Spleen (tissue), 13 donors: Measurements from ENCODE around the gene CELF3. TPM values are rescaled to one million over a fixed set of nuclear protein-coding genes. Genes with fewer than 3 reads are reported as not detected.

ENCODE experiments used
- DNase-seq: peaks from one replicate; pipeline ENCODE4 v3.0.0-alpha.2; 2020
- H3K27ac ChIP-seq, 8 donors: fragments of 200-600 bp; sonication (generic) in 7 of 8; 1 replicate in 4 of 8; 2 replicates in 4 of 8; pipeline versions ENCODE4 v1.5.0 to v1.8.0; 2016 to 2021; ENCODE audit warnings: inconsistent platforms in 4 of 8, mild to moderate bottlenecking in 4 of 8, moderate library complexity in 1 of 8
- H3K27me3 ChIP-seq, 7 donors: fragments of 200-600 bp; sonication (generic) in 6 of 7; replicated peaks in 1 of 7; 1 replicate in 4 of 7; 2 replicates in 3 of 7; pipeline versions ENCODE4 v1.5.0 to v1.8.0; 2016 to 2021; ENCODE audit warnings: inconsistent platforms in 3 of 7, mild to moderate bottlenecking in 1 of 7
- H3K36me3 ChIP-seq, 6 donors: fragments of 200-600 bp; sonication (generic) in 5 of 6; 1 replicate in 4 of 6; 2 replicates in 2 of 6; pipeline versions ENCODE4 v1.5.0 to v1.8.0; 2016 to 2021; ENCODE audit warnings: inconsistent platforms in 2 of 6
- H3K4me1 ChIP-seq, 6 donors: fragments of 200-600 bp; sonication (generic) in 5 of 6; 1 replicate in 3 of 6; 2 replicates in 3 of 6; pipeline versions ENCODE4 v1.5.0 to v1.8.0; 2016 to 2021; ENCODE audit warnings: inconsistent platforms in 3 of 6
- H3K4me3 ChIP-seq, 8 donors: fragments of 200-600 bp; sonication (generic) in 7 of 8; 1 replicate in 4 of 8; 2 replicates in 4 of 8; pipeline versions ENCODE4 v1.5.0 to v1.8.0; 2016 to 2021; ENCODE audit warnings: inconsistent platforms in 4 of 8, mild to moderate bottlenecking in 4 of 8, moderate library complexity in 2 of 8
- H3K9me3 ChIP-seq, 8 donors: fragments of 200-600 bp; sonication (generic) in 7 of 8; 1 replicate in 4 of 8; 2 replicates in 4 of 8; pipeline versions ENCODE4 v1.5.0 to v1.8.0; 2016 to 2021; ENCODE audit warnings: inconsistent platforms in 4 of 8
- POLR2A ChIP-seq, 3 donors: fragments of 450-650 bp; IDR thresholded peaks; one replicate each; pipeline ENCODE4 v1.5.1; 2017; ENCODE audit warnings: antibody characterized with exemption in 3 of 3, mild to moderate bottlenecking in 1 of 3
- POLR2AphosphoS5 ChIP-seq, 3 donors: sonication (generic); formaldehyde crosslinking; IDR thresholded peaks; one replicate each; pipeline ENCODE4 v1.5.1; 2017; ENCODE audit warnings: antibody characterized with exemption in 3 of 3
- WGBS, 5 donors: extraction: QIAGEN DNeasy Blood & Tissue Kit in 3 of 5; methylation state at CpG; one replicate each; pipeline versions ENCODE4 v1.1.5 to v1.1.7; 2013 to 2018; 5-methylcytosine and 5-hydroxymethylcytosine counted together
- intact Hi-C: fragments of 100-400 bp; cut with DNase I; formaldehyde crosslinking; loops from one replicate; pipeline ENCODE4 v1.15.0; 2023; ENCODE audit warnings: low total_unique reads
- long read RNA-seq, 2 donors: transcript quantifications; one replicate each; lab custom pipeline, GENCODE V29; 2026
- polyA plus RNA-seq, 3 donors: library from polyadenylated mRNA; stranded (reverse); fragments of 200-250 nt; gene quantifications; one replicate each; pipeline ENCODE4 v1.2.1, GENCODE V29; 2013
- total RNA-seq, 7 donors: library from RNA; depleted of rRNA in 3 of 7; stranded (reverse); fragments of >200 nt in 3 of 7; fragmentation: NEBNext Ultra II Directional in 4 of 7; extraction: Animal tissue kit (Norgen Biotek cat#: 25700) in 4 of 7; gene quantifications; one replicate each; pipeline versions ENCODE4 v1.1.0 to v1.2.1, GENCODE V29; 2016 to 2021
- TF ChIP-seq, protein P1 (sequence below), 11 experiments: fragments of 200-600 bp in 7 of 11; fragments of 450-650 bp in 4 of 11; sonication (generic) in 4 of 11; IDR thresholded peaks in 8 of 11; conservative IDR thresholded peaks in 3 of 11; 1 replicate in 7 of 11; 2 replicates in 4 of 11; pipeline versions ENCODE4 v1.4.0 to v1.8.0; 2016 to 2021; ENCODE audit warnings: antibody characterized with exemption in 11 of 11, inconsistent platforms in 4 of 11, mild to moderate bottlenecking in 1 of 11
- donor health status: healthy with polysubstance abuse.
- donor health status: DM: no; HTN: no; CAD: no; lungs with moderate emphysema.
- donor health status: DM: no; HTN: no; CAD: no.
- donor health status: Bipolar disorder and iron deficiency.
- donor health status: healthy.
- donor health status: DM: no; HTN: no; CAD: no.
- donor health status: DM: yes; HTN: yes; CAD: no.

Gene CELF3
- total RNA-seq (under 1 TPM in 1 of 7 donors, not detected in 6; 0.40 TPM), polyA plus RNA-seq (under 1 TPM in 1 of 3 donors, not detected in 2; 0.02 TPM)
- long read RNA-seq, donor 1, partial matches to known transcripts, result 0 of 1 reads
- long read RNA-seq, donor 1, other reads (novel, unspliced or antisense), result 0 of 1 reads
- long read RNA-seq, donor 2, result 0 reads

DNA sequence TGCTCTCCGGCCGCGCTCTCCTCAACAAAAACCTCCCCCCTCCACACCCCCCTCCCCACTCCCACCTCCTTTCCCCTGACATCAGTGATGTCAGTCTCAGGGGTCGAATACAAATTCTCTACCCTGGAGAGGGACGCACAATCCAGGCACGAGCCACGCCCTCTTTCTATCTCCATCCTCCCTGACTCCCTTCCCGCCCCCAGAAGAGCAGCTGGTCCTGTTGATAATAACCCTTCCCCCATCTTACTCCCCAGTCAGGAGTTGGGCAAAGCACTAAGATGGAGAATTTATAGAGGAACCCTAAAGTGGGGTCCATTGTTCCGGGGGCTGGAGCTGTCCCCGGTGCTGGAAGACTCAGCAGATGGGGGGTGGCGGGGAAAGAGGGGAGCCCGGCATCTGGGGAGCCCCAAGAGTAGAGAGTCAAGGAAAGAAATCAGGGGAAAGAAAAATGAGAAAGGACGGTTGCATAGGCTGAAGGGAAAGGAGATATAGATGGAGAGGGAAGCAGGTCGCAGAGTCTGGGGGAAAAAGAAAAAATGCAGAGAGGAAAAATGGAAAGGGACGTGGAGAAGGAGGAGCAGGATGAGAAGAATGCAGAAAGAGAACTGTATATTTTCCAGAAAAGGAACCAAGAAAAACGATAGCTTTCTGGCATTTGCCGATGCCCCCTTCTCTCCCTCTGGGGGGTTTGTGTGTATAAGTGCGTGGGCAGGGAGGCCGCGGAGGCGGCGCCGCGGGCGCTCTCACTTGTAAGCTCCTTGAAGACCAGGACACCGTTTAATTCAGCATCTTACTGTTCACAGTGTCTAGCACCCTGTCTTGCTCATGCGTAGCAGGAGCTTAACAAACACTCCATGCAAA lies at the start of gene CELF3:
TSS of gene CELF3 (minus strand) at position 33 of the 861 bp plus-strand sequence. CDS start 783 bp downstream, outside the sequence.
- Histone ChIP-seq H3K4me1 (peaks cover 6 to 42% (median 30%) of the 10 kb centered on the region in 6 donors), H3K27me3 (peaks cover 2 to 83% (median 23%) of the 10 kb centered on the region in 7 donors), H3K27ac (no peak within 1 kb of the TSS), H3K36me3 (no peaks in the 10 kb centered on the region), H3K9me3 (no peaks in the 10 kb centered on the region), H3K4me3 (peak within 1 kb of the TSS in 2 of 8 donors; percentile 1 to 6)
- no peak for DNase-seq
- TF ChIP-seq POLR2A (IDR thresholded peaks at IDR 0.05) (no peak), POLR2AphosphoS5 (IDR thresholded peaks at IDR 0.05) (no peak)
- TF ChIP-seq, protein P1, sequence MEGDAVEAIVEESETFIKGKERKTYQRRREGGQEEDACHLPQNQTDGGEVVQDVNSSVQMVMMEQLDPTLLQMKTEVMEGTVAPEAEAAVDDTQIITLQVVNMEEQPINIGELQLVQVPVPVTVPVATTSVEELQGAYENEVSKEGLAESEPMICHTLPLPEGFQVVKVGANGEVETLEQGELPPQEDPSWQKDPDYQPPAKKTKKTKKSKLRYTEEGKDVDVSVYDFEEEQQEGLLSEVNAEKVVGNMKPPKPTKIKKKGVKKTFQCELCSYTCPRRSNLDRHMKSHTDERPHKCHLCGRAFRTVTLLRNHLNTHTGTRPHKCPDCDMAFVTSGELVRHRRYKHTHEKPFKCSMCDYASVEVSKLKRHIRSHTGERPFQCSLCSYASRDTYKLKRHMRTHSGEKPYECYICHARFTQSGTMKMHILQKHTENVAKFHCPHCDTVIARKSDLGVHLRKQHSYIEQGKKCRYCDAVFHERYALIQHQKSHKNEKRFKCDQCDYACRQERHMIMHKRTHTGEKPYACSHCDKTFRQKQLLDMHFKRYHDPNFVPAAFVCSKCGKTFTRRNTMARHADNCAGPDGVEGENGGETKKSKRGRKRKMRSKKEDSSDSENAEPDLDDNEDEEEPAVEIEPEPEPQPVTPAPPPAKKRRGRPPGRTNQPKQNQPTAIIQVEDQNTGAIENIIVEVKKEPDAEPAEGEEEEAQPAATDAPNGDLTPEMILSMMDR (IDR thresholded peaks at IDR 0.05 in 8 of 11, conservative IDR thresholded peaks at IDR 0.05 in 3 of 11), result no peak
- intact Hi-C loops, result no loop called here
- 7 to 15% (median 9%) methylated on average over 25 to 27 of the region's 27 CpGs for WGBS, 5 donors

DNA sequence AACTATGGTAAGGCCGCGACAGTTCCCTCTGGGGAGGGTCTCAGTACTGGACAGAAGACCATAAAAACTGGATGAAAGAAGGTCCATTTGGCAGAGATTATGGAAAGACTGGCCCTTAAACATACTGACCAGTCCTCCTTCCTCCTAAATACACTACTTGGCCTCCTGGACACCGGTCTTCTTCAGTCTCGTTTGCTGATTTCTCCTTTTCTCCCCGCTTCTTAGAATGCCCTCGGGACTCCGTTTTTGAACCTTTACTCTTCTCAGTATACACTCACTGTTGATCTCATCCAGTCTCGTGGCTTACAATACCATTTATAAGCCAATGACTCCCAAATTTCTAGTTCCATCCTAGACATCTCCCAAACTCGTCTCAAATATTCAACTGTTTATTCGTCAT lies 47.4 kb upstream of the CELF3 start:
- peaks cover 9 to 24% (median 18%) of the 10 kb centered on the region in 6 donors for H3K4me1 ChIP-seq
- H3K4me3 ChIP-seq, result peak overlapping the region; percentile 69 to 94 (median 80)
- TF ChIP-seq, protein P1 (IDR thresholded peaks at IDR 0.05 in 8 of 11, conservative IDR thresholded peaks at IDR 0.05 in 3 of 11), result no peak
- TF ChIP-seq POLR2AphosphoS5 (IDR thresholded peaks at IDR 0.05) (no peak), POLR2A (IDR thresholded peaks at IDR 0.05) (no peak)
- 63 to 67% (median 65%) methylated on average over 10 of the region's 10 CpGs for WGBS, 5 donors
- H3K27me3 ChIP-seq, result no peaks in the 10 kb centered on the region
- intact Hi-C loops, result no loop called here
- peak overlapping the region; percentile 73 to 91 (median 88) for H3K27ac ChIP-seq
- DNase-seq, result no peak
- peaks cover 0 to 33% (median 31%) of the 10 kb centered on the region in 6 donors for H3K36me3 ChIP-seq
- H3K9me3 ChIP-seq, result no peaks in the 10 kb centered on the region

DNA sequence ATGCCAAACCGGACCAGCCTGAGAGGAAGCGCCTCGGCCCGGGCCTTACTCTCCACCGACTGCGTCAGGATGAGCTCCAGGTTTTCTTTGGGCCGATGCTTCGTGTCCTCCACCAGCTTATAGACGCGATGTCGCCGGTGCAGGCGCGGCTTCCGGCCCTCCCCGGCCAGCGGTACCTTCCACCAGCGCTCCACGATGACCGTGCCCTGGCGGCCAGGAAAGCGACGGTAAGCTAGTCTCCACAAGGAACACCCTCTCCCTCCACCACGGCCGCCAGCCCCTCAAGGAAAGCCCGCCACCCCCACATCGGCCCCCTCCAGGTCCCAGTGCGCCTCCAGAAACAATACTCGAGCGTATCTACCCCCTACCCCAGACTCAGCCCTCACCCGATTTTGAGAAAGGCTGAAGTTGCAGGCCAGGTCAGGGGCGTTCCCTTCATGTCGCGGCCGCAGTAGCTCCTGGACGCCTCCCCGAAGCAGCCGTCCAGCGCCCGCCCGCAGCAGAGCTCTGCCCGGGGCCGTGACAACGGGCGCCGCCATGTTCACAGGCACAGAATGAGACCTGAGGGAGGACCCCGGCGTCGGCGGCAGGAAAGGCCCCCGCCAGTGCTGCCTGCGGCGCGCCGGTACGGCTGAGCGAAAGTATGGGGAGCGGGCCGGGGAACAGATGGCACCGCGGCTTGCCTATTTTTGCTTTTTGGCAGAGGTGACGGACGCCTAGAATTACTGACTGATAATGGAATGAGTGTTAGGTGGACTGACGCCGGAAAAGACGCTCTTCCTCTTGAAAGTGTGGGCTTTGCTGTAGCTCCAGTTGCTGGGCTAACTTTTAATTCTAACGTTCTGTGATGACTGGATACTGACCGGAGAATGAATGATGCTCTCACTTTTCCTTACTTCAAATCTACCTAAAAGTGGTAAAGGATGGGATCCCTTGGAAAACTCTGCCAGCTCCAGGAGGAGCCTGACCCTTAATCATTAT lies 46.6 kb upstream of the CELF3 start, which contains the start of gene MRPL9:
TSS of gene MRPL9 (minus strand) at position 556 of the 981 bp plus-strand sequence. CDS start at position 539, 17 bp downstream.
- Histone ChIP-seq H3K9me3 (no peaks in the 10 kb centered on the region), H3K27ac (peak within 1 kb of the TSS; percentile 73 to 91 (median 88)), H3K36me3 (peaks cover 0 to 41% (median 38%) of the 10 kb centered on the region in 6 donors), H3K4me1 (peaks cover 9 to 24% (median 18%) of the 10 kb centered on the region in 6 donors), H3K4me3 (peak within 1 kb of the TSS; percentile 69 to 94 (median 80)), H3K27me3 (no peaks in the 10 kb centered on the region)
- WGBS, 5 donors, result 0 to 1% (median 0%) methylated on average over 32 to 68 of the region's 68 CpGs
- DNase-seq, result peak; percentile 96
- TF ChIP-seq, protein P1 (IDR thresholded peaks at IDR 0.05 in 8 of 11, conservative IDR thresholded peaks at IDR 0.05 in 3 of 11), result no peak
- TF ChIP-seq POLR2A (IDR thresholded peaks at IDR 0.05) (no peak), POLR2AphosphoS5 (IDR thresholded peaks at IDR 0.05) (peak; percentile 70 to 89 (median 82))
- intact Hi-C loops, result no loop called here
